NCI-H82 (cell line): ENCODE data around the gene CDH13.

ENCODE experiments used
- DNase-seq: peaks from one replicate; lab custom pipeline; 2025; lab: John Stamatoyannopoulos, UW

CDH13 gene

GRCh38 chr16:83722456-83723183 is 1095.9 kb downstream of the CDH13 start:
- no peak for DNase-seq

DNA sequence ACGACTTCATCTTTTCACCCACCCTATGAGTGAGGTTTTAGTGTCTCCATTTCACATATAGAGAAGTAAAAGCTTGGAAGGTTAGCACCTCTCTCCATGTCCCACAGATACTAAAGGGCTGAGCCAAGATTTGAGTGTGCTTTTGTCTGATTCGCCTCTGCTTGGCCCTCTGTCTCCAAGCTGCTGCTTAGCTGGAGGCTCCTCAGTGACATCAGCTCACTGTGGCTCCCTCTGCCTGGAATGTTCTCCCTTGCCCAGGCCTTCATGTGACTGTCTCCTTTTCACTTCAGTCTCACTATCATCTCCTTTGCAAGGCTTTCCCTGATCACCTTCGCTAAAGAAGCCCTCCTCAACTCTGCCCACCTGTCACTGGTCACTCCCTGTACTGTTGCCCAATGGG is 1096.5 kb downstream of the CDH13 start:
- no peak for DNase-seq

DNA sequence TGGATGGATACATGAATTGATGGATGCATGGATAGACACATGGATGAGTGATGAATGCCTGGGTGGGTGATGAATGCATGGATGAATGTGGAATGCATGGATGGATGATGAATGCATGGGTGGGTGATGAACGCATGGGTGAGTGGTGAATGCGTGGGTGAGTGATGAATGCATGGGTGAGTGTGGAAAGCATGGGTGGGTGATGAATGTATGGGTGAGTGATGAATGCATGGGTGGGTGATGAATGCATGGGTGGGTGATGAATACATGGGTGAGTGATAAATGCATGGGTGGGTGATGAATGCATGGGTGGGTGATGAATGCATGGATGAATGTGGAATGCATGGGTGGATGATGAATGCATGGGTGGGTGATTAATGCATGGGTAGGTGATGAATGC is 1097.1 kb downstream of the CDH13 start:
- DNase-seq: no peak

- no peak for DNase-seq
These were observed 1097.8 kb downstream of the CDH13 start for GRCh38 chr16:83724585-83724984.

GRCh38 chr16:83725313-83725712 is 1098.5 kb downstream of the CDH13 start:
- DNase-seq: no peak

DNA sequence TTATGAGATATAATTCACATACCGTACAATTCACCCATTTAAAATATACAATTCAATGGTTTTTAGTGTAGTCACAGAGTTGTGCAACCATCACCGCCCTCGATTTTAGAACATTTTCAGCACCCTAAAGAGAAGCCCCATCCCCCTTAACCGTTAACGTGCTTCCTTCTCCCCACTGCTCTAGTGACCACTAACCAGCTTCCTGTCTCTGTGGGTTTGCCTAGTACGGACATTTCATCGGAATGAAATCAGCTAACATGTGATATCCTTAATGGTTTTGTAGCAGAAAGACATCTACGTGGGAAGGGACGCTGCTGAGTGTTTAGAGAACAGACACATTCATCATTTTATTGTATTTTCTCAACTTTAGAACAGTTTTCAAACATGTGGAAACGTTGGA is 1100.2 kb downstream of the CDH13 start:
- DNase-seq: no peak

DNA sequence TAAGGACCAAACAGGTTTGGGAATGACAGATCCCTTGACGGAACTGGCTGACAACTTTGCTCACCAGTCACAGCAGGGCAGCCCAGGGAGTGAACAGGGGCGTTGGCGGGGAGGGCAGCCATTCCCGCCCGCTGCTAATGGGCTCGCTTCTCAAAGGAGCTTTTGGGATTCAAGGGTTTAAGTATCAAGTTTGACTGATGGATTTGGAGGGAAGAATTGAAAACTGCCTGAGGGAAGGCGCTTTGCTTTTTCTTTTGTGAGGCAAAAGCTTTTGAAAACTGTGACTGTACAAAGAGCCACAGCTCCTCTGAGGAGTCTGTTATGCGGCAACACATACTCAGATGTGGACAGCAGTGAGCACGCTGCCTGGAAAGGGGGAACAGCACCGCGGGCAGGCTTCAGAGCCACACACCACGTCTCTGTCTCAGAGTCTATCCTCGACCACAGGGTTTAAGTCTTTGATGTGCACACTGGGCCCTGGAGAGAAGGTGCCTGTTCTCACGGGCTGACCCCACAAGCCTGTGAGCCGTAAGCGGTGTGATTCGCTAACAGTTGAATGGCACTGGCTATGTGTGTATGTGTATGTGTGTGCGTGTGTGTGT is 1101.1 kb downstream of the CDH13 start:
- no peak for DNase-seq

- no peak for DNase-seq
These were observed 1101.7 kb downstream of the CDH13 start for GRCh38 chr16:83728492-83728891.

- no peak for DNase-seq
These were observed 1104.0 kb downstream of the CDH13 start for GRCh38 chr16:83730812-83731211.

GRCh38 chr16:83732536-83732935 is 1105.8 kb downstream of the CDH13 start:
- no peak for DNase-seq

- DNase-seq: peak; percentile 70
These were observed 1106.5 kb downstream of the CDH13 start for GRCh38 chr16:83733301-83733700.

DNA sequence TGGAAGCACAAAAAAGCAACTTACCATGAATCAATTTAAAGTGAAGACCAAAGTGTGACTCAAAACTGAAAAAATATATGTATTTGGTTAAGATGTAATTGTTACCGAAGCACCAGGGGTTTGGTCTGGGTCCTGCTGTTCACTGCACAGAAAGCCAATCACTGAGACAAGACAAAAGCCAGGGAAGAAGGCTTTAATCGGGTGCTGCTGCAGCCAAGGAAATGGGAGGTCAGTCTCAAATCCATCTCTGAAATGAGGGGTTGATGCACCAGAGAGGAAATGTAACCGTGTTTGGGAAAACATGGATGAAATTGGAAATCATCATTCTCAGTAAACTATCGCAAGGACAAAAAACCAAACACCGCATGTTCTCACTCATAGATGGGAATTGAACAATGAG is 1107.4 kb downstream of the CDH13 start:
- no peak for DNase-seq

DNA sequence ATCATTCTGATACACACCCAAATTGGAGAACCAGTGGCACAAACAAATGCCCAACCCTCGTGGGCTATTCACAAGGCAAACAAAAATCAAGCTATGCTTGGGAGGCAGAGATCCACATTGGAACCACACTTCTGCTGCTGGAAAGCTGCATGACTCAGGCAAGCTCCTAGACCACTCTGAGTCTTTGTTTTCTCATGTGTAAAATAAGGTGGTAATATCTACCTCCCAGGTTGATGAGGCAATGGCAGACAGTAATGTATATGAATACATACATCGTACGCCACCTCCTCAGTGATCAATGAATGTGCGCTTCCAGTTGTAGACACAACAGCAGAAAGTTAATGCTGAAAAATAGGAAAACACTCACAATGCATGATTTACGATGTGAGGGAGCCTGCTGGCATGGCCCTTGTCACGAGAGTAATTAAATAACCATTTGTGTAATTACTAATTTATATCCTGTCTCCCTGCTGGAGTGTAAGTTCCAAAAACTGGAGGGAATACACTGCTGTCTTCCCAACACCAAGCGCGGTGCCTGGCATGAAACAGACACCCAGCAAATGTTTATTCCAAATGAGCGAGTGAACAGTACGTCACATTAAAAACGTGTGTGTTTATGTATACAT is 1111.1 kb downstream of the CDH13 start:
- no peak for DNase-seq

- no peak for DNase-seq
These were observed 1112.2 kb downstream of the CDH13 start for GRCh38 chr16:83738923-83739503.

GRCh38 chr16:83742124-83742899 is 1115.5 kb downstream of the CDH13 start:
- no peak for DNase-seq

DNA sequence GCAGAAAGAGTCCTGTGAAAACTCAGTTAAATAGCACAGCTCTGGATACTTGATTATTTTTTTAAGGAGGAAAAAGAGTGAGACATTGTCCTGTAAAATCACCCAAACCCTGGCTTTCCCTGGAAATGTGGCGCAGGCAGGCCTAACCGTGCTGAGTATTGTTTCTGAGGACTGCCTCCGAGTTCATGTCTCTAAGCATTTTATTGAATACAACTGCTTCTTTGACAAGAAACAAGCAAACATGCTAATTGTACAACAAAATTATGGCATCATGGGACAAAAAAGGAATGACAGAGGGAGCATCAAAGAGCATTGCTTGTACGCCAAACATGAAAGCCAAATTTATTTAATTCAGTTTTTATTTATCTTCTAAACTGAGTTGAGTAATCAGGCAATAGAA is 1116.5 kb downstream of the CDH13 start:
- DNase-seq: no peak

DNA sequence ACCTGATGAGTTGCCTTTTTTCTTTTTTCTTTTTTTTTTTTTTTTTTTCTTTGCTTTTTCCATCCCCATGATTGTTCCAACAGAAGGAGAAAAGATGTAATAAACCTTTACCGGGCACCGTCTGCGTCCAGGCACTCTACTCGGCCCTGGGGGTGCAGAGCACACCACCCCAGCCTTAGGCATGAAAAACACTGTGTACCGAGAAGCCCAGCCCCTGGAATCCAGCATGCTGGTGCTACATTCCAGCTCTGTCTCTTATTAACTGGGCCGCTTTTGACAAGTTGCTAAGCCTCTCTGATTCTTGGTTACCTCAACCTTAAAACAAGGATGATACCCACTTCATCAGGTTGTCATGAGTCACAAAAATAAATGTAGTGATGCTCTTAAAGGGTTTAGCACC is 1117.0 kb downstream of the CDH13 start:
- DNase-seq: no peak

DNA sequence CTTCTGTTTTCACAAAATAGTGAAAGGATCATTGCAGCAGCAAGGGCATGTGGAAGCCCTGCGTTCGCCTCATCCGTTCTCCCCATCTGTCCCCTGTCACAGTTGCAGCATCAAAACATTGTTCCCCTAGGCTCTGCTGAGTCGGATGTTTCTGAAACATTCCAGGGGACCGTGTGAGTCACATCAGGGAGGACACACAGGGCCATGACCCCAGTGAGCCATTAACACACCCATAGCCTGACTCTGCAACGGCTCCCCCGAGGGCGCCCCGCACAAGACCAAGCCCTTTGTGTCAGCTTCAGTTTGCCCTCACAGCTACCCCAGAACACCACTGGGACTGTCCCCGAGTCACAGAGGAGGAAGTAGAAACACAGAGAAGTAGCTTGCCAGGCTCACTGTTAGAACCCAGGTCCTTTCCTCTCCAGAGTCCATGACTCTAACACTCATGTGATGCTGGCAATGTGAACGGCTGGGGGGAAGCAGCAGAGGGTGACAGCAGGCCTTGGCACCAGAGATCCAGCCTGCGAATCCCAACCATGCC is 1117.7 kb downstream of the CDH13 start:
- DNase-seq: peak; percentile 1

DNA sequence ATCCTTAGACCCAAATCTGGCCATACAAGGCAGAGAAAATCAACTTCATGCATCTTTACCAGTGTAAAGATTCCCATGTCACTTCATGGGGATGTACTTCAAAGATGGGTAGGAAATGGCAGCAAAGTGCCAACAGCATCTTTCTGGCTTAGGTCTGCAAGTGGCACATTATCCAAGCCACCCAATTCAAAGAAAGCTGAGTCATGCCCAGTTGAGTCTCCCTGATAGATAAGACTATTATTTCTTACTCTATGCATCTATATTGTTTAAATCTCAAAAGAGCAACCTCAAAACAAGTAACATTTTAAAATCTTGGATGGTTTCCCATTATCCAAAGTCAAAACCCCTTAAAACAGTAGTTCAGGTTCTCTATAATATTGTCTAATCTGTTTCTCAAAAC is 1119.8 kb downstream of the CDH13 start:
- no peak for DNase-seq

GRCh38 chr16:83747936-83748335 is 1121.2 kb downstream of the CDH13 start:
- DNase-seq: no peak

- no peak for DNase-seq
These were observed 1128.6 kb downstream of the CDH13 start for GRCh38 chr16:83755391-83755790.
